B cell (primary cell): ENCODE measurements around the gene PNMA8C. TPM values are rescaled to one million over a fixed set of nuclear protein-coding genes. Genes with fewer than 3 reads are reported as not detected.

Experiments
- ATAC-seq: fragments of 200-7000 bp; cut with Tn5 transposase; one replicate; pipeline ENCODE4 v1.10.0; 2021; ENCODE audit warnings: low read depth, mild to moderate bottlenecking, moderate number of reproducible peaks, moderate library complexity
- CTCF ChIA-PET: fragments of 350-600 bp; sonication (Branson Sonifier 250); formaldehyde crosslinking; loops from one replicate; lab custom pipeline; 2021; ENCODE audit warnings: antibody characterized with exemption, inconsistent platforms; lab: Charles Lee
- POLR2A ChIA-PET: fragments of 350-600 bp; sonication (Branson Sonifier 250); formaldehyde crosslinking; loops from one replicate; lab custom pipeline; 2021; ENCODE audit warnings: antibody characterized with exemption; lab: Charles Lee
- DNase-seq: peaks from one replicate; pipeline ENCODE4 v3.0.0; 2013
- H2AFZ ChIP-seq: 2 replicates; pipeline ENCODE4 v1.6.1; 2012; ENCODE audit warnings: mild to moderate bottlenecking, low read depth, low read length; ENCODE audit not compliant: insufficient read depth, poor library complexity, severe bottlenecking
- H3K27ac ChIP-seq, 2 donors: 1 replicate in 1 of 2; 2 replicates in 1 of 2; pipeline ENCODE4 v1.5.1; 2012 to 2013; ENCODE audit warnings: low read length in 2 of 2, mild to moderate bottlenecking in 2 of 2, moderate library complexity in 1 of 2
- H3K27me3 ChIP-seq, 4 experiments: fragments of 200-600 bp in 1 of 4; sonication (generic) in 1 of 4; replicated peaks in 1 of 4; 1 replicate in 2 of 4; 2 replicates in 2 of 4; pipeline versions ENCODE4 v1.6.1 to v1.7.0; 2013 to 2016; ENCODE audit warnings: low read length in 3 of 4, mild to moderate bottlenecking in 2 of 4, mixed read lengths in 1 of 4, moderate library complexity in 1 of 4; ENCODE audit not compliant: insufficient read depth in 4 of 4, control insufficient read depth in 3 of 4; ENCODE audit errors: control extremely low read depth in 1 of 4
- H3K36me3 ChIP-seq, 2 experiments: replicated peaks in 1 of 2; 1 replicate in 1 of 2; 2 replicates in 1 of 2; pipeline versions ENCODE4 v1.6.1 to v1.7.1; 2013; ENCODE audit warnings: low read length in 1 of 2; ENCODE audit not compliant: insufficient read depth in 2 of 2, control insufficient read depth in 1 of 2; ENCODE audit errors: control extremely low read depth in 1 of 2, extremely low read depth in 1 of 2
- H3K4me1 ChIP-seq, 2 donors: fragments of 200-600 bp in 1 of 2; sonication (generic) in 1 of 2; 1 replicate in 1 of 2; 2 replicates in 1 of 2; pipeline versions ENCODE4 v1.5.1 to v1.6.1; 2013 to 2017; ENCODE audit warnings: low read length in 2 of 2; ENCODE audit not compliant: control insufficient read depth in 2 of 2, insufficient read depth in 2 of 2
- H3K4me2 ChIP-seq: replicated peaks from 2 replicates; pipeline ENCODE3; 2012; ENCODE audit warnings: mild to moderate bottlenecking, low read depth, low read length; ENCODE audit not compliant: poor library complexity, severe bottlenecking
- H3K4me3 ChIP-seq, 5 experiments: fragments of 200-600 bp in 1 of 5; sonication (generic) in 1 of 5; 1 replicate in 3 of 5; 2 replicates in 2 of 5; pipeline versions ENCODE4 v1.5.1 to v1.7.0; 2011 to 2016; ENCODE audit warnings: low read length in 4 of 5, mild to moderate bottlenecking in 4 of 5, low read depth in 2 of 5, control low read depth in 1 of 5, moderate library complexity in 1 of 5; ENCODE audit not compliant: insufficient read depth in 1 of 5; ENCODE audit errors: control extremely low read depth in 1 of 5, extremely low read depth in 1 of 5
- H3K79me2 ChIP-seq: fragments of 200-600 bp; sonication (generic); one replicate; pipeline ENCODE4 v1.6.0; 2016; ENCODE audit warnings: low read length; ENCODE audit not compliant: control insufficient read depth, insufficient read depth
- H3K9ac ChIP-seq: fragments of 200-600 bp; sonication (generic); 2 replicates; pipeline ENCODE4 v1.6.1; 2017; ENCODE audit warnings: mild to moderate bottlenecking, low read length, moderate library complexity
- H3K9me3 ChIP-seq, 3 donors: one replicate each; pipeline versions ENCODE4 v1.6.1 to v1.7.1; 2013; ENCODE audit warnings: low read length in 2 of 3; ENCODE audit not compliant: control insufficient read depth in 2 of 3, insufficient read depth in 1 of 3; ENCODE audit errors: control extremely low read depth in 1 of 3
- H4K20me1 ChIP-seq: 2 replicates; pipeline ENCODE4 v1.6.0; 2012; ENCODE audit warnings: mild to moderate bottlenecking, low read length; ENCODE audit not compliant: insufficient read depth, control insufficient read depth, poor library complexity, severe bottlenecking
- H3K27ac Mint-ChIP-seq: one replicate; pipeline ENCODE4 v1.8.0; 2021; ENCODE audit warnings: mixed read lengths
- H3K27me3 Mint-ChIP-seq: one replicate; pipeline ENCODE4 v1.8.0; 2021; ENCODE audit warnings: mixed read lengths
- H3K4me1 Mint-ChIP-seq: one replicate; pipeline ENCODE4 v1.8.0; 2021; ENCODE audit warnings: mixed read lengths
- H3K4me3 Mint-ChIP-seq: one replicate; pipeline ENCODE4 v1.8.0; 2021; ENCODE audit warnings: mixed read lengths
- H3K9me3 Mint-ChIP-seq: one replicate; pipeline ENCODE4 v1.8.0; 2022; ENCODE audit warnings: mixed read lengths; ENCODE audit not compliant: insufficient read depth
- EZH2 ChIP-seq: IDR thresholded peaks from 2 replicates; pipeline ENCODE4 v1.6.1; 2012; ENCODE audit warnings: borderline replicate concordance, low read depth, mild to moderate bottlenecking, moderate library complexity, low read length; ENCODE audit not compliant: insufficient read depth, poor library complexity, severe bottlenecking
- WGBS: methylation state at CpG from one replicate; pipeline ENCODE4 v1.1.5; 2013; ENCODE audit warnings: missing lambda C conversion rate; ENCODE audit not compliant: insufficient coverage; 5-methylcytosine and 5-hydroxymethylcytosine counted together
- intact Hi-C: fragments of 100-400 bp; cut with micrococcal nuclease; formaldehyde crosslinking; loops from one replicate; pipeline ENCODE4 v1.10.0; 2022
- polyA plus RNA-seq: library from polyadenylated mRNA; depleted of rRNA; stranded (reverse); fragments of >200 nt; gene quantifications from 2 replicates; pipeline ENCODE4 v1.2.3, GENCODE V29; 2012
- total RNA-seq, 2 donors: library from RNA; stranded (reverse); fragments of 120-200 nt in 1 of 2; gene quantifications; 1 replicate in 1 of 2; 2 replicates in 1 of 2; pipeline versions ENCODE4 v1.2.3 to v1.2.4, GENCODE V29; 2013 to 2022
- TF ChIP-seq, protein P1 (sequence below): fragments of 200-600 bp; IDR thresholded peaks from one replicate; pipeline ENCODE4 v1.8.0; 2022; ENCODE audit warnings: antibody characterized with exemption, mild to moderate bottlenecking

The PNMA8C gene
- total and polyA plus RNA-seq, 2 donors (not counting 1 experiment from before 2014, with no cell fraction given), result not detected

DNA sequence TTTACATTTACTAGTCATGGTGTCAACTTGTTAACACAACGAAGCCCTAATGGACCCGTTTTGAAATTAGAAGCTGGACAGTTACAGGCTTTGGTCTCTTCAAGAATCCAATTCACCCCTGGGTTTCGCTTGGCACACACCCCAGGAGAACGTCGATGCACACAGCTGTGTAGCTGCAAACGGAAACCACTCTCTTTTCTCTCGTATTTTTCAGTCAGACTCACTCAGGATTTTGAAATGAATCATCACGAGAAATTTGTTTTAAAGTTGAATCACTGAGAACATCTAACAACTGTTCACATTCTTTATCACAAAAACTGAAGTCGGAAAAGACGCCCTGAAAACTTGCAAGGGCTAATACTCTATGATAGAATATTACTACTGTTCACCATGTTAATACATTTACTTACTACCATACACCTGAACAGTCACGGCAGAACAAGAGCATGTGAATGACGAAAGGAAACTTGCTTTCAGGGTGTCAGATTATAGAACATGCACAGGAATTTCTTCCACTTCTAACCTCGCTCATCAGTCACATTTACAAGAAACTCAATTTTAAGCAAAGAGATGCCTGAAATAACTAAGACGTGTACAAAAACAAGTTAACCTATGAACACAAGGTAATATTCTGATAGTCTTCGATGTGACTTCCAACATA, 37.9 kb upstream of the PNMA8C start:
- no peak overlapping the region for H3K4me3 ChIP-seq
- 72% methylated on average over 10 of the region's 15 CpGs for WGBS
- no peaks in the 10 kb centered on the region for H3K79me2 ChIP-seq
- Mint-ChIP-seq H3K27ac (no peak overlapping the region), H3K4me1 (no peaks in the 10 kb centered on the region), H3K9me3 (no peaks in the 10 kb centered on the region), H3K4me3 (no peak overlapping the region), H3K27me3 (peaks cover 46% of the 10 kb centered on the region)
- no peak overlapping the region for H3K27ac ChIP-seq
- H3K4me1 ChIP-seq, result peaks cover 6 to 8% of the 10 kb centered on the region in 2 donors
- H3K27me3 ChIP-seq, result peaks cover 0 to 20% (median 5%) of the 10 kb centered on the region in 4 experiments
- intact Hi-C loops, result no loop called here
- ChIA-PET CTCF (interaction anchor here (0.7 kb wide), 1 partner anchor 55 kb away, joined by 4 read pairs; no protein-coding TSS in a partner anchor), POLR2A (no interaction called here)
- TF ChIP-seq, protein P1, sequence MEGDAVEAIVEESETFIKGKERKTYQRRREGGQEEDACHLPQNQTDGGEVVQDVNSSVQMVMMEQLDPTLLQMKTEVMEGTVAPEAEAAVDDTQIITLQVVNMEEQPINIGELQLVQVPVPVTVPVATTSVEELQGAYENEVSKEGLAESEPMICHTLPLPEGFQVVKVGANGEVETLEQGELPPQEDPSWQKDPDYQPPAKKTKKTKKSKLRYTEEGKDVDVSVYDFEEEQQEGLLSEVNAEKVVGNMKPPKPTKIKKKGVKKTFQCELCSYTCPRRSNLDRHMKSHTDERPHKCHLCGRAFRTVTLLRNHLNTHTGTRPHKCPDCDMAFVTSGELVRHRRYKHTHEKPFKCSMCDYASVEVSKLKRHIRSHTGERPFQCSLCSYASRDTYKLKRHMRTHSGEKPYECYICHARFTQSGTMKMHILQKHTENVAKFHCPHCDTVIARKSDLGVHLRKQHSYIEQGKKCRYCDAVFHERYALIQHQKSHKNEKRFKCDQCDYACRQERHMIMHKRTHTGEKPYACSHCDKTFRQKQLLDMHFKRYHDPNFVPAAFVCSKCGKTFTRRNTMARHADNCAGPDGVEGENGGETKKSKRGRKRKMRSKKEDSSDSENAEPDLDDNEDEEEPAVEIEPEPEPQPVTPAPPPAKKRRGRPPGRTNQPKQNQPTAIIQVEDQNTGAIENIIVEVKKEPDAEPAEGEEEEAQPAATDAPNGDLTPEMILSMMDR, result no peak
- no peak for TF ChIP-seq EZH2
- H4K20me1 ChIP-seq, result no peaks in the 10 kb centered on the region
- H3K4me2 ChIP-seq, result no peak overlapping the region
- no peaks in the 10 kb centered on the region for H3K36me3 ChIP-seq
- DNase-seq (no peak), ATAC-seq (no peak)
- H2AFZ ChIP-seq, result no peak overlapping the region
- H3K9me3 ChIP-seq, result no peaks in the 10 kb centered on the region
- no peak overlapping the region for H3K9ac ChIP-seq

DNA sequence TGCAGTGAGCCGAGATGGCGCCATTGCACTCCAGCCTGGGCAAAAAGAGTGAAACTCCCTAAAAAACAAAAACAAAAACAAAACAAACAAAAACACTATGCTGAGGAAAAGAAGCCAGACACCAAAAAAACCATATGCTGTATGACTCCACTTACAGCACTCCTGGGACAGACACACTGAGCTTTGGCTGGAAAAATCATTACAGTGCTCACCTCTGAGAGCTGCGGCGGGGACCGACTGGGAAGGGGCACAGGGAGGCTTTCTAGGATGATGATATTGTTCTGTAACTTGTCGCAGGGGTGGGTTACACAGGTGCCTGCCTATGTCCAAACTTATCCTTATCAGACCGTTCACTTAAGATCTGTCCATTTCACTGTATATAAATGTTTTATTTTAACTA, 34.8 kb upstream of the PNMA8C start:
- H3K27me3 Mint-ChIP-seq, result peaks cover 31% of the 10 kb centered on the region
- Histone ChIP-seq H3K4me3 (no peak overlapping the region), H3K4me1 (no peaks in the 10 kb centered on the region), H2AFZ (no peak overlapping the region), H3K9me3 (no peaks in the 10 kb centered on the region), H3K27me3 (peaks cover 0 to 2% (median 0%) of the 10 kb centered on the region in 4 experiments), H3K9ac (no peak overlapping the region), H3K79me2 (no peaks in the 10 kb centered on the region), H4K20me1 (no peaks in the 10 kb centered on the region), H3K36me3 (no peaks in the 10 kb centered on the region), H3K27ac (no peak overlapping the region), H3K4me2 (no peak overlapping the region)
- intact Hi-C loops, result no loop called here
- ATAC-seq, result no peak
- no peak overlapping the region for H3K4me3 Mint-ChIP-seq
- TF ChIP-seq, protein P1, result no peak
- no peak for TF ChIP-seq EZH2
- DNase-seq, result no peak
- no peaks in the 10 kb centered on the region for H3K4me1 Mint-ChIP-seq
- ChIA-PET CTCF (no interaction called here), POLR2A (interaction anchor here (0.7 kb wide), 1 partner anchor 59 kb away, joined by 3 read pairs; no protein-coding TSS in a partner anchor)
- no peaks in the 10 kb centered on the region for H3K9me3 Mint-ChIP-seq
- WGBS, result no CpG with 5 or more reads among the region's 7 CpGs
- H3K27ac Mint-ChIP-seq, result no peak overlapping the region
